HL-60/S4 (cell line): ENCODE measurements around the gene TARDBP.
"Not testable (repeated sequence)": the region's sequence is repeated elsewhere in the genome, so short reads cannot be mapped to it uniquely, and the experiment has no call there.

Experiments
- in situ Hi-C: fragments of 300-500 bp; cut with MboI; formaldehyde crosslinking; loops from 2 replicates; pipeline ENCODE4 v1.14.3; 2022; ENCODE audit warnings: low sequenced_read_pairs

TARDBP gene

GRCh38 chr1:11058595-11059154, 46.2 kb downstream of the TARDBP start:
- in situ Hi-C loops = loop anchor here (10.0 kb wide), 1 partner anchor 576 kb away; no protein-coding TSS in a partner anchor

DNA sequence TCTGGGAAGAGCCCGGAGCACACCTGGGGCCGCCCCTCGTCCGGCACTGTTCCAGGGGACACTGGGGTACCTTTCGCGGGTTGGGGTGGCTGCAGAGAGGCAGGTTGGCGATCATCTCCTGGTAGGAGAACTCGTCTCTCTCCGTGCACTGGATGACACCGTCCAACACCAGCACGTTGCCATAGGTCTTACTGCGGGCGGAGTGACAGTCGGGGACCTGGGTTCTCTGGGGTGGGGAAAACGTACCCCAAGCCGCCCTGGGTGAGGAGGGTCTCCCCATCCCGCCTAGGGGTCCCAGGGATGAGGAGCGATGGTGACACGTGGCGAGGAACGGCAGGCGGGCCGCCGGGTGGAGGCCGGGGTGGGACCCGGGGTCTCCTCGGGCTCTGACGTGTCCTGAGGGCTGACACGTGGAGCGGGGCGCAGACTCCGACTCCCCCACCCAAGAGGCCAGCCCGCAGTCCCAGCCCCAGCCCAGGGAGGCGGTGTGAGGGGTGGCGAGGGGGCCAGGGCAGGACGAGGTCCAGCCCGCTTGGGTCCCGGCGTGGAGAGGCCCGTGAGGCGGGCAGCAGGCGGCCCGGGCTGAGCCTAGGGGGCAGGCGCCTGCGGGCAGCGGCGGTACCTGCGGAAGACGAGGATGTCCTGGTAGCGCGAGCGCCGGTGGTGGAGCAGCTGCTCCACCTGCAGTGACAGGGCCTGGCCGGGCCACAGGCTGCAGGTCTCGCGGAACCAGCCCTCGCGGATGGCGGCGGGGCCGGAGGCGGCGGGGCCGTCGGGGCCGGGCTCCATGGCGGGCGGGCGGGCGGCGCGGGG, 46.9 kb downstream of the TARDBP start:
- in situ Hi-C loops = loop anchor here (10.0 kb wide), 1 partner anchor 575 kb away; no protein-coding TSS in a partner anchor

GRCh38 chr1:11059968-11060830, 47.7 kb downstream of the TARDBP start, which contains the start of gene SRM:
SRM (minus strand) TSS chr1:11060018; CDS start chr1:11059943, 75 bp downstream.
- in situ Hi-C loops = loop anchor here (10.0 kb wide), 1 partner anchor 575 kb away; no protein-coding TSS in a partner anchor

DNA sequence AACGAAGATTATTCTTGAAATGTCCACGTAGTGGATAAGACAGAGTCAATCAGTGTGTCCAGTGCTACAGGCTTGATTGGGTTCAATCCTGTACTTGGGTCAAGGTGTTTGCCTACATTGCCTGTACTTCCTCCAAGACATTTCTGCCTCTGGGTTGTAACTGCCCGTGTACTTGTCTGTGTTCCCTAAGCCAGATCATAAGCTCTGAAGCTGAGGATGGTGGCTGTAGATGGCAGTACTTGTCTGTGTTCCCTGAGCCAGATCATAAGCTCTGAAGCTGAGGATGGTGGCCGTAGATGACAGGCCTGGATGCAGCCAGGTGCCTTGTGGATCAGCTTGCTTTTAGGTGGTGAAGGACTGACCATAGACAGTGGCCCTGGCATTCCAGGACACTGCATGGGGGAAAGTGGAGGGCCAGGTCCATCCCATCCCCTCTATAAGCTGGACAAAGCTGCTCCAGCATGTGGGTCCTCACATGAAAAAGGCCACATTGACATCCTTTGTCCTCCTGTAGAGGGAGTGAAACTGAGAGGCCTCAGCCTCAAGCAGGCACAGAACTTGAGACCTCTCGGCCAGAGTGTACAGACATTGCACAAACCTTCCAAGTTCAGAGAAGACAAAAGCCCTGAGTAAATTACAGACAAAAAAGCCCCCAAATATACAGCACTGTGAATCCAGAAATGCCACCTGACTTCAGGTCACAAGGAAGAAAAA, 49.4 kb downstream of the TARDBP start:
- in situ Hi-C loops = no loop called here

DNA sequence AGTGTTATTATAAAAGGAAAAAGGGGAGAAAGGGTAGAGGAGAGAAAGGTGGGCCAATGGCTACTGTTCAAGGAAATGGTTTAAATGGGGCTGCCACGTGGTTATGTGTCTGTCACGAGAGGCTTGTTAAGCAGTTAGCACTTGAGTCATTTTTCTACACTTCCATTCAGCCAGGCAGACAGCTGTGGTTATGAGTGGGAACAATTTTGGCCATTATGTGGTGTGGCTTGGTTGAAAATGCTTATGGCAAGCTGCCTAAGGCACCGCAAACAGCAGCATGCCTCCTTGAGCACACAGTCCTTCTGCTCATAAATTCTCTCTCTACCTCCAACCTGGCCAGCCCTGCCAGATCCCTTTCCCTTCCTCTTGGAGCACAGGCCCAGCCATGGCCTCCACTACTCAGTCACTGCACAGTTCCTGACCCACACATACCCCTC, 50.5 kb downstream of the TARDBP start:
- in situ Hi-C loops = no loop called here

GRCh38 chr1:11063937-11064537, 51.6 kb downstream of the TARDBP start:
- in situ Hi-C loops = not testable (repeated sequence)

DNA sequence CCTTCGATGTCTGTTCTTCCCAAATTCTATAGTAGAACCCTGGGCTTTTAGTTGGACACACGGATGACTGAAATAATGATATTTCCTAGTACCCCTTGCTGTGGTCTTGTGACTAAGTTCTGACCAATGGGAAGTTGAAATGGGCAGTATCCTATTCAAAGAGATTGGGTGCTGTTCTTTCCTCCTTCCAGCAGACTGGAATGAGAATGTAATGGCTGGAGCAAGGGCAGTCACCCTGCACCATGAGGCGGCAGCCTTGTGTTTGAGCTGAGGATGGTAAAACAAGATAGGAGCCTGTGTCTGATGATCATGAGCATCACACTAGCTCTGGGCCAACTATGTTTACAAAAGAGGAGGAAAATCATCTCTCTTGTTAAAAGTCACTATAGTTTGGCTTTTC, 52.5 kb downstream of the TARDBP start:
- in situ Hi-C loops = no loop called here

DNA sequence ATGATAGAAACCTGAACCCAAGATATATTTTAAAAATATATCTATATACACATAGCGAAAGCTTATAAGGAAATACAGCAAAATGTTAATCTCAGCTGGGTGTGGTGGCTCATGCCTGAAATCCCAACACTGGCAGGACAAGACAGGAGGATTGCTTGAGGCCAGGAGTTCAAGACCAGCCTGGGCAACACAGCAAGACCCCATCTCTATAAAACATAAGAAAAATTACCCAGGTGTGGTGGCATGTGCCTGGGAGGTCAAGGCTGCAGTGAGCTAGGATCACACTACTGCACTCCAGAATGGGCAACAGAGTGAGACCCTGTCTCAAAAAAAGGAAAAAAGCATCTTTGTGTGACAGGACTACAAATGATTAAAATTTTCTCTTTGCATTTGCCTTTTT, 53.3 kb downstream of the TARDBP start:
- in situ Hi-C loops = no loop called here

DNA sequence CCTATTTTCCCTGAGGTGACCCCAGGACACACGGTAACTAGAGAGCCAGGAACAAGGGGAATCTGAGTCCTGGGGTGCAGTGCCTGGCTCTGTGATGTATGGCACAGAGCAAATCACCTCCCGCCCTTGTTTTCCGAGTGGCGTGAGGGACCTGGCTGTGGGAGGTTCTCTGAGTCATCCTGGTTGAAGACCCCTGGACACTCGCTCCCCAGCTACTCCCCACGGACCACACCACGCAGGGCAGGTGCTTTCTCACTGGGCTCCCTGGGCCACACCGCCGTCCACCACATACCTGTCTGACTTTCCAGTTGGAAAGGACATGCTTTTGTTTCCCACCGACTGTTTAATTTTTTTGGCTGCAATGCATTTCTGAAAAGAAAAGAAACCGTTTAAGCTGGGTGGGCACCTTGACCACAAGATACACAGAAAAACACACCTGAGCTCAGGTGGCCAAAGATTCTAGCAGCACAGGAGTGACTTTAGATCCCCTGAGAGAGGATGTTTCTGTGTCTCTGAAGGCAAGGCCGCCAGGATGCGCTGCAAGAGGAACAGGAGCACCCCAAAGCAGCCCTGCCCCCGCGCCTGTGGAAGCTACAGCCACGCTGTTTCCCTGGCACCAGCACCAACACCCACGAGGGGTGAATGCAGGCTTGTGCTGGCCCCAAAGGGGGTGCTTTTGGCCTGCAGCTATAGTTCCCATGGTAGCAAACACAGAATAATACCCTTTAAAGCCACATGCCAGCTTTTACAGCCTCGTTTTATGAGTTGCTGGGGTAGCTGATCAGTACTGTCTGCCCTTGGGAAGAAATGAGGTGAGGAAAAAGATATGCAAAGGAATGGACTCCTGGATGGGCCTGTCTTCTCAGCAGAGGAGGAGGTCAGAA, 55.5 kb downstream of the TARDBP start:
- in situ Hi-C loops = no loop called here

DNA sequence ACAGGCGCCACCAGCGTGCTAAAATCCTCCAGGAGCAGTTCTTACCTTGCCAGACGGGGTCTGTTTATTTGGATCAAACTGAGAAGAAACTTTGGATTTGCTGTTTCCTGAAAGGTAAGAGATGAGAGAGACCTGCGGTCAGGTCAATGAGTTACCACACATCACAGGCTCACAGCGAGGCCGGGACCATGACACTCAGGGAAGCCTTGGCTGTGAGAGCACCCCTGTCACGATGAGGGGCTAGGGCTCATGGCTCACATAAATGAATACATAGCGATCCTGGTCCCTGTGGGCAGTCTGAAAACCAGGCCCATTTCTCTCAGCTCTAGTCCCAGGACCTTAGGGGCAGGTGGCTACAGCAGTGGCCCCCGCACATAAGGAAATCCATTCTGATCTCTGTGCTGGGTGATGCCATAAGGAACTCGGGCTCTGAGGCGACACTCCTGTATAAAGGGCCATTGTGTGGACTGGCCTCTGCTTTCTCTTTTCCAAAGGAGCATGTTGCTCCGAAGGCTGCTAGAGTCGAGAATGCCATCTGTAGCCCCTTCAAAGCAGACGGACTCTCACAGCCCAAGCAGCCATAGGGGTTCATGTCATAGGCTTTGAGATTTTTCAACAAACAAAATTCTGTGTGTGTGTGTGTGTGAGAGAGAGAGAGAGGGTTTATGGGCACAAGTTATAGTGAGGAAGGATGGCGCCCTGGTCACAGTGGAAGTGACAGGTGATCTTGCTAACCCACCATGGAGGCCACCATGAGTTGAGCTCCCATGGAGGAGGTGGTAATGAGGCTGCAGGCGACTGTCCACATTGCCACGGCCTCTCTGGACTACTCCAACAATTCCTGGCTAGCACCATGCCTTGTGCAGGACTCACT, 56.4 kb downstream of the TARDBP start:
- in situ Hi-C loops = no loop called here

DNA sequence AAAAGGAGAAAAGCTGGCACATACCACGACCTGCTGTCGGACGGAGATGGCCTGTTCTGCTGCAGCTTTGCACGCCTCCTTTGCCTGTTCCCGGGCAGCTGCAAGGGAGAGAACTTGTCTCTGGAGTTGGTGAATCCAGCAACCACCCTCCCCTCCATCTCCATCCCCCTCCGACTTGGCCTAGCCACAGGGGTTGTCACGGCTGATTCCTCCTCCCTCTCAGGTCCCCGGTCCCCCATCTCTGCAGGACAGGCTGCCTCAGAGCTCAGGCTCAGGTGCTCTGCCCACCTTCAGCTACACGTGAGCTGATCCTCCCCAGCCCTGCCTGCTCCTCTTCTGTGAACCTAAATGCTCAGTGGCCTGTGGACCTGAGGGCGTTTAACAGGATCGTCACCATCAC, 58.4 kb downstream of the TARDBP start:
- in situ Hi-C loops = no loop called here

- in situ Hi-C loops = no loop called here
These were observed 59.2 kb downstream of the TARDBP start for GRCh38 chr1:11071463-11072215.

GRCh38 chr1:11072216-11072917, 59.9 kb downstream of the TARDBP start:
- in situ Hi-C loops = no loop called here

DNA sequence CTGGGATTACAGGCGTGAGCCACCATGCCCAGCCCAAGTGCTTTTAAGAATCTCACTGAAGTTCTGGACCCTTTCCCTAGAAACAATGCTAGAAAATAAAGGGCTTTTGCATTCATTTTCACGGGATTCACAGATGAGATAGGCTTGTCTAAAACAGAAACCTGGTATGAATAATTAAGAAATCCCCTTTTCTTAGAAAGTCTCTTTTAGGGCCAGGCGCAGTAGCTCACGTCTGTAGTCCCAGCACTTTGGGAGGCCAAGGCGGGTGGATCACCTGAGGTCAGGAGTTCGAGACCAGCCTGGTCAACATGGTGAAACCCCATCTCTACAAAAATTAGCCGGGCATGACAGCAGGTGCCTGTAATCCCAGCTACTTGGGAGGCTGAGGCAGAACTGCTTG, 60.9 kb downstream of the TARDBP start:
- in situ Hi-C loops = not testable (repeated sequence)
